ENCODE measurements around the gene ZNF652.

DNA sequence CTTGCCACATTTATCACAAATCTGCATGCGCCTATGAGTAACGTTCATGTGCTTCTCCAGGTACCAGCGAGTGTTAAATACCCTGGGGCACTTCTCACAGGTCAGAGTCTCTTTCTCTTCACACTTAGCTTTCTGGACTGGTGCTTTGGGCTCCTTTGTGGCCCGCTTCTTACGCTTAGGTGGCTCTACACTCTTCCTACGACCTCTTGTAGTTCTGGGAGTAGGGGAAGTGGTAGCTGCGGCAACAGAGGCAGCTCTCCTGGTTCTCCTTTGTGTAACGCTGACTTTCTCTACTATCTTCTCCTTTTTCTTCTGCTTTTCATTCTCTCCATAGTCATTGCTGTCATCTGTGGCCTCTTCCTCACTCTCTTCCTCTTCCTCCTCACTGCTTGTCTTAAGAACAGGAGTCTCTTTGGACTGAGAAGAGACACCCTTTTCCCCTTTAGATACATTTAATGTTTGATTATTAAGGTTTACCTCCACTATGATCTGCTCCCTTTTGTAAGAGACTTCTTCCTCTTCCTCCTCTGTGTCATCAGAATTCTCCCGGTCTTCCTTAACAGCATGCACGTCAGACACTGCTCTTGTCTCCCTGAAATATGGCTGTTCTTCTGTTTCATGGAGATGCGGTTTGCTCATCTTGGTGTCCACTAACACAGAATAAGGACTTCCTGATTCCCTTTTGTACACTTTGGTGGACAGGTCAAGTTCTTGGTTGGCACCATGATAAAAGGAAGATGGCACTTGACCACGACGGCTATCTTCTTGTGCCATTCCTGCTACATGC lies 45.0 kb downstream of the ZNF652 start:
- TF ChIP-seq, protein P1, sequence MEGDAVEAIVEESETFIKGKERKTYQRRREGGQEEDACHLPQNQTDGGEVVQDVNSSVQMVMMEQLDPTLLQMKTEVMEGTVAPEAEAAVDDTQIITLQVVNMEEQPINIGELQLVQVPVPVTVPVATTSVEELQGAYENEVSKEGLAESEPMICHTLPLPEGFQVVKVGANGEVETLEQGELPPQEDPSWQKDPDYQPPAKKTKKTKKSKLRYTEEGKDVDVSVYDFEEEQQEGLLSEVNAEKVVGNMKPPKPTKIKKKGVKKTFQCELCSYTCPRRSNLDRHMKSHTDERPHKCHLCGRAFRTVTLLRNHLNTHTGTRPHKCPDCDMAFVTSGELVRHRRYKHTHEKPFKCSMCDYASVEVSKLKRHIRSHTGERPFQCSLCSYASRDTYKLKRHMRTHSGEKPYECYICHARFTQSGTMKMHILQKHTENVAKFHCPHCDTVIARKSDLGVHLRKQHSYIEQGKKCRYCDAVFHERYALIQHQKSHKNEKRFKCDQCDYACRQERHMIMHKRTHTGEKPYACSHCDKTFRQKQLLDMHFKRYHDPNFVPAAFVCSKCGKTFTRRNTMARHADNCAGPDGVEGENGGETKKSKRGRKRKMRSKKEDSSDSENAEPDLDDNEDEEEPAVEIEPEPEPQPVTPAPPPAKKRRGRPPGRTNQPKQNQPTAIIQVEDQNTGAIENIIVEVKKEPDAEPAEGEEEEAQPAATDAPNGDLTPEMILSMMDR (IDR thresholded peaks at IDR 0.05; ENCODE audit: low read depth, low read length, poor library complexity, severe bottlenecking), result no peak
- TF ChIP-seq EZH2phosphoT487 (IDR thresholded peaks at IDR 0.05; ENCODE audit: borderline replicate concordance, low read length), result no peak
